ENCODE data around the gene UTP15.

The UTP15 gene

GRCh38 chr5:73624888-73625287 is 59.3 kb downstream of the UTP15 start:
- no peak for DNase-seq

- no peak for DNase-seq
These were observed 59.9 kb downstream of the UTP15 start for GRCh38 chr5:73625372-73625943.

- DNase-seq, result no peak
These were observed 60.6 kb downstream of the UTP15 start, which contains the start of gene ARHGEF28 for GRCh38 chr5:73625944-73626811. ARHGEF28 (plus strand) TSS chr5:73626196; CDS start chr5:73684852, 58,656 bp downstream.

GRCh38 chr5:73626814-73627313 is 61.3 kb downstream of the UTP15 start:
- DNase-seq, result no peak

GRCh38 chr5:73629456-73629855 is 63.9 kb downstream of the UTP15 start:
- no peak for DNase-seq

- no peak for DNase-seq
These were observed 65.2 kb downstream of the UTP15 start for GRCh38 chr5:73630765-73631164.

GRCh38 chr5:73631500-73631899 is 66.0 kb downstream of the UTP15 start:
- DNase-seq, result no peak

All from activated naive CD4-positive, alpha-beta T cell treated with anti-CD3 and anti-CD28 coated beads, Interleukin-2, amount 50 U/mL, for 16 hours (primary cell).